HL-60 (cell line): ENCODE results near the gene TRAPPC3L.
A peak's percentile ranks its signal among the peaks of the same experiment; 100 is the strongest.

Experiments
- DNase-seq, 2 experiments: peaks; one replicate each; pipeline ENCODE4 v3.0.0-alpha.2; 2010 to 2020; ENCODE audit warnings: low read depth in 1 of 2, low spot score in 1 of 2
- H3K27ac ChIP-seq: fragments of 250-450 bp; sonication (Bioruptor Pico); replicated peaks from 2 replicates; pipeline ENCODE4 v1.5.1; 2020; ENCODE audit warnings: mild to moderate bottlenecking, moderate library complexity
- H3K27me3 ChIP-seq: fragments of 250-450 bp; sonication (Bioruptor Pico); 2 replicates; pipeline ENCODE4 v1.5.1; 2021; ENCODE audit warnings: mild to moderate bottlenecking, moderate library complexity; ENCODE audit not compliant: insufficient read depth, poor library complexity, severe bottlenecking
- H3K4me3 ChIP-seq: replicated peaks from 2 replicates; pipeline ENCODE4 v1.5.1; 2011; ENCODE audit warnings: mild to moderate bottlenecking, control low read depth, low read length; ENCODE audit not compliant: insufficient read depth
- CTCF ChIP-seq: IDR thresholded peaks from one replicate; pipeline ENCODE4 v1.5.1; 2011; ENCODE audit warnings: low read length, control low read depth, inconsistent platforms; ENCODE audit not compliant: insufficient read depth
- GABPA ChIP-seq: IDR thresholded peaks from 2 replicates; pipeline ENCODE4 v1.6.1; 2012; ENCODE audit warnings: low read depth
- POLR2AphosphoS5 ChIP-seq: IDR thresholded peaks from 2 replicates; pipeline ENCODE4 v1.6.1; 2012; ENCODE audit warnings: low read depth
- REST ChIP-seq: IDR thresholded peaks from 2 replicates; pipeline ENCODE4 v1.6.1; 2012; ENCODE audit warnings: low read depth; ENCODE audit not compliant: insufficient replicate concordance
- SPI1 ChIP-seq: IDR thresholded peaks from 2 replicates; pipeline ENCODE4 v1.6.1; 2012; ENCODE audit warnings: low read depth, mild to moderate bottlenecking, borderline replicate concordance

The TRAPPC3L gene

GRCh38 chr6:116446399-116446798, 99.1 kb downstream of the TRAPPC3L start:
- Histone ChIP-seq H3K27ac (no peak overlapping the region), H3K4me3 (no peak overlapping the region), H3K27me3 (no peaks in the 10 kb centered on the region)
- peak in 1 of 2 experiments; percentile 35 for DNase-seq
- TF ChIP-seq GABPA (no peak), SPI1 (peak; percentile 95), REST (no peak)

GRCh38 chr6:116445102-116445501, 100.4 kb downstream of the TRAPPC3L start:
- Histone ChIP-seq H3K27me3 (no peaks in the 10 kb centered on the region), H3K4me3 (no peak overlapping the region), H3K27ac (no peak overlapping the region)
- DNase-seq: no peak
- no peak for TF ChIP-seq REST
- no peak for TF ChIP-seq SPI1
- no peak for TF ChIP-seq CTCF
- TF ChIP-seq GABPA: no peak
- no peak for TF ChIP-seq POLR2AphosphoS5
